Neural cell (in vitro differentiated cells): Measurements from ENCODE around the gene DOCK7. TPM values are rescaled to one million over a fixed set of nuclear protein-coding genes. Genes with fewer than 3 reads are reported as not detected.

ENCODE experiments used
- H2AFZ ChIP-seq: fragments of 200-600, 300-800 bp; sonication (generic), shearing (Covaris generic); 2 replicates; pipeline ENCODE4 v1.6.0; 2014; ENCODE audit warnings: low read depth, mild to moderate bottlenecking, antibody characterized with exemption, low read length, moderate library complexity
- H3F3A ChIP-seq: fragments of 200-600 bp; shearing (Covaris generic); 2 replicates; pipeline ENCODE4 v1.6.1; 2016; ENCODE audit warnings: mild to moderate bottlenecking, moderate library complexity, mixed read lengths, antibody characterized with exemption, low read length; ENCODE audit not compliant: insufficient read depth, poor library complexity, severe bottlenecking
- H3K27ac ChIP-seq: fragments of 200-600, 300-800 bp; sonication (generic), shearing (Covaris generic); 2 replicates; pipeline ENCODE4 v1.5.1; 2014; ENCODE audit warnings: mild to moderate bottlenecking, low read length, moderate library complexity
- H3K27me3 ChIP-seq: fragments of 300-800, 200-600 bp; sonication (generic), shearing (Covaris generic); 2 replicates; pipeline ENCODE4 v1.6.0; 2014; ENCODE audit warnings: mild to moderate bottlenecking, low read depth, low read length, moderate library complexity; ENCODE audit not compliant: insufficient read depth
- H3K36me3 ChIP-seq: fragments of 300-800, 200-600 bp; sonication (generic), shearing (Covaris generic); 2 replicates; pipeline ENCODE4 v1.5.1; 2014; ENCODE audit warnings: mild to moderate bottlenecking, antibody characterized with exemption, low read length, moderate library complexity; ENCODE audit not compliant: insufficient read depth
- H3K4me2 ChIP-seq: fragments of 300-800, 200-600 bp; sonication (generic), shearing (Covaris generic); 2 replicates; pipeline ENCODE4 v1.6.0; 2014; ENCODE audit warnings: mild to moderate bottlenecking, low read length
- H3K4me3 ChIP-seq: fragments of 300-800, 200-600 bp; sonication (generic), shearing (Covaris generic); 2 replicates; pipeline ENCODE4 v1.5.1; 2014; ENCODE audit warnings: mild to moderate bottlenecking, low read length, moderate library complexity
- H3K79me2 ChIP-seq: fragments of 200-600 bp; shearing (Covaris generic); replicated peaks from 2 replicates; pipeline ENCODE4 v1.6.0; 2014; ENCODE audit warnings: mild to moderate bottlenecking, low read length, moderate library complexity; ENCODE audit not compliant: insufficient read depth
- H3K9ac ChIP-seq: fragments of 300-800, 200-600 bp; sonication (generic), shearing (Covaris generic); 2 replicates; pipeline ENCODE4 v1.6.1; 2016; ENCODE audit warnings: mild to moderate bottlenecking, low read length, mixed read lengths
- H3K9me2 ChIP-seq: fragments of 200-600 bp; shearing (Covaris generic); 2 replicates; pipeline ENCODE4 v1.6.1; 2016; ENCODE audit warnings: mild to moderate bottlenecking, low read length, mixed read lengths; ENCODE audit not compliant: insufficient read depth
- H3K9me3 ChIP-seq: fragments of 200-600, 300-800 bp; sonication (generic), shearing (Covaris generic); 2 replicates; pipeline ENCODE4 v1.6.1; 2016; ENCODE audit warnings: mild to moderate bottlenecking, mixed run types, low read length, moderate library complexity, mixed read lengths
- H4K20me1 ChIP-seq: fragments of 200-600 bp; shearing (Covaris generic); 2 replicates; pipeline ENCODE4 v1.6.1; 2016; ENCODE audit warnings: mild to moderate bottlenecking, mixed run types; ENCODE audit not compliant: insufficient read depth
- EP300 ChIP-seq: fragments of 450-650 bp; conservative IDR thresholded peaks from 2 replicates; pipeline ENCODE4 v1.6.1; 2014; ENCODE audit warnings: antibody characterized with exemption, mild to moderate bottlenecking, moderate library complexity; ENCODE audit not compliant: poor library complexity, severe bottlenecking
- EZH2 ChIP-seq: fragments of 200-600, 300-800 bp; shearing (Covaris generic), sonication (generic); IDR thresholded peaks from 2 replicates; pipeline ENCODE4 v1.6.1; 2014; ENCODE audit warnings: antibody characterized with exemption, low read length, borderline replicate concordance, mild to moderate bottlenecking; ENCODE audit not compliant: insufficient read depth, poor library complexity, severe bottlenecking
- MXI1 ChIP-seq: fragments of 450-650 bp; conservative IDR thresholded peaks from 2 replicates; pipeline ENCODE4 v1.6.1; 2014; ENCODE audit warnings: antibody characterized with exemption, mild to moderate bottlenecking; ENCODE audit not compliant: poor library complexity, severe bottlenecking
- POLR2AphosphoS5 ChIP-seq: IDR thresholded peaks from 2 replicates; pipeline ENCODE4 v1.6.1; 2012
- RAD21 ChIP-seq: fragments of 450-650 bp; conservative IDR thresholded peaks from 2 replicates; pipeline ENCODE4 v1.6.1; 2014; ENCODE audit warnings: antibody characterized with exemption, mild to moderate bottlenecking, moderate library complexity
- REST ChIP-seq: IDR thresholded peaks from 2 replicates; pipeline ENCODE4 v1.6.1; 2012; ENCODE audit warnings: borderline replicate concordance
- SMC3 ChIP-seq: fragments of 450-650 bp; conservative IDR thresholded peaks from 2 replicates; pipeline ENCODE4 v1.6.1; 2014; ENCODE audit warnings: antibody characterized with exemption, mild to moderate bottlenecking, moderate library complexity; ENCODE audit not compliant: poor library complexity
- TAF1 ChIP-seq: IDR thresholded peaks from 2 replicates; pipeline ENCODE4 v1.6.1; 2012; ENCODE audit warnings: low read depth
- polyA plus RNA-seq: library from polyadenylated mRNA; depleted of rRNA; stranded (reverse); fragments of >200 nt; gene quantifications from 2 replicates; pipeline ENCODE4 v1.2.3, GENCODE V29; 2014
- TF ChIP-seq, protein P1 (sequence below): fragments of 450-650 bp; IDR thresholded peaks from 2 replicates; pipeline ENCODE4 v1.5.1; 2014; ENCODE audit warnings: antibody characterized with exemption, mild to moderate bottlenecking, moderate library complexity; ENCODE audit not compliant: poor library complexity, severe bottlenecking

The DOCK7 gene
- polyA plus RNA-seq, 1 donor from 2014 or later, result 129 TPM

DNA sequence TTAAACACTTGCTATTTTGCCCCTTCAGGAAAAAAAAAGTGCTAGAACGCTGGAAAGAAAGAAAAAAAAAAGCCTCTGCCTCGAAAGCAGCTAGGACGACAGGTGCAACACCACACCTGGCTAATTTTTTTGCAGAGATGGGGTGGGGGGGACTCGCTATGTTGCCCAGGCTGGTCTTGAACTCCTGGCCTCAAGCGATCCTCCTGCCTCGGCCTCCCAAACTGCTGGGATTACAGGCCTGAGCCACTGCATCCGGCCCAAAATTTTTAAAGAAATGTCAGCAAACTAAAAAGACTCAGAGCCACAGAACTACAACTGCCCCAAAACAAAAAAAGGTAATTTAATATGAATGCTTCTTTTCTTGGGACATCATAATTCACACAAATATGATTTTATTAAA is 1.4 kb downstream of the DOCK7 start:
- TF ChIP-seq REST, result no peak
- Histone ChIP-seq H3K79me2 (peaks cover 62% of the 10 kb centered on the region), H3K27me3 (no peaks in the 10 kb centered on the region), H3K36me3 (peaks cover 3% of the 10 kb centered on the region), H3K4me2 (peak overlapping the region; percentile 43), H4K20me1 (no peaks in the 10 kb centered on the region), H2AFZ (no peak overlapping the region), H3K27ac (peak overlapping the region; percentile 93), H3K9ac (peak overlapping the region; percentile 89), H3K9me3 (no peaks in the 10 kb centered on the region), H3K4me3 (peak overlapping the region; percentile 78), H3F3A (peaks cover 8% of the 10 kb centered on the region), H3K9me2 (no peaks in the 10 kb centered on the region)

DNA sequence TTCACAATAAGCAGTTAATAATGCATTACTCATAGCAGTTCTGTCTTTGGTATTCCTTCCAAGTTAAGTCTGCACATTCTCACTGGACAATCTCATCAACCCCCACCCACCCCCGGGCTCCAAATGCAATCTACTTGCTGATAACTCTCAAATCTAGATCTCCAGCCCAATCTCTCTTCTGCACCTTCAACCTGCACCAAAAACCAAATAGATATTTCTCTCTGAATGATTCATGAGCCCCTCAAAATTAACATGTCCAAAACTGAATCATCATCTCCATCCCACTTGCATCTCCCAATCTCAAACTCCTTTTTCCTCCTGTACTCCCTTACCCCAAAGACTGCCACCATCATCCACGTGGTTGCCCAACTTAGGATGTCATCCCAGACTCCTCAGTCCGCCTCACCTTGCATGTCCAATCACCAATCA is 2.7 kb downstream of the DOCK7 start:
- no peaks in the 10 kb centered on the region for H3K27me3 ChIP-seq
- no peak overlapping the region for H3K27ac ChIP-seq
- H3K9ac ChIP-seq, result no peak overlapping the region
- H3K36me3 ChIP-seq, result peaks cover 6% of the 10 kb centered on the region
- H3K9me2 ChIP-seq, result no peaks in the 10 kb centered on the region
- no peaks in the 10 kb centered on the region for H3K9me3 ChIP-seq
- H3K4me3 ChIP-seq, result peak overlapping the region; percentile 55
- H4K20me1 ChIP-seq, result no peaks in the 10 kb centered on the region
- H3K79me2 ChIP-seq, result peaks cover 65% of the 10 kb centered on the region
- peaks cover 8% of the 10 kb centered on the region for H3F3A ChIP-seq
- H2AFZ ChIP-seq, result no peak overlapping the region
- no peak for TF ChIP-seq SMC3
- no peak for TF ChIP-seq MXI1
- no peak for TF ChIP-seq TAF1
- no peak for TF ChIP-seq EZH2
- no peak for TF ChIP-seq REST
- TF ChIP-seq, protein P1, sequence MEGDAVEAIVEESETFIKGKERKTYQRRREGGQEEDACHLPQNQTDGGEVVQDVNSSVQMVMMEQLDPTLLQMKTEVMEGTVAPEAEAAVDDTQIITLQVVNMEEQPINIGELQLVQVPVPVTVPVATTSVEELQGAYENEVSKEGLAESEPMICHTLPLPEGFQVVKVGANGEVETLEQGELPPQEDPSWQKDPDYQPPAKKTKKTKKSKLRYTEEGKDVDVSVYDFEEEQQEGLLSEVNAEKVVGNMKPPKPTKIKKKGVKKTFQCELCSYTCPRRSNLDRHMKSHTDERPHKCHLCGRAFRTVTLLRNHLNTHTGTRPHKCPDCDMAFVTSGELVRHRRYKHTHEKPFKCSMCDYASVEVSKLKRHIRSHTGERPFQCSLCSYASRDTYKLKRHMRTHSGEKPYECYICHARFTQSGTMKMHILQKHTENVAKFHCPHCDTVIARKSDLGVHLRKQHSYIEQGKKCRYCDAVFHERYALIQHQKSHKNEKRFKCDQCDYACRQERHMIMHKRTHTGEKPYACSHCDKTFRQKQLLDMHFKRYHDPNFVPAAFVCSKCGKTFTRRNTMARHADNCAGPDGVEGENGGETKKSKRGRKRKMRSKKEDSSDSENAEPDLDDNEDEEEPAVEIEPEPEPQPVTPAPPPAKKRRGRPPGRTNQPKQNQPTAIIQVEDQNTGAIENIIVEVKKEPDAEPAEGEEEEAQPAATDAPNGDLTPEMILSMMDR, result no peak
- no peak for TF ChIP-seq RAD21
- no peak for TF ChIP-seq EP300
- TF ChIP-seq POLR2AphosphoS5, result no peak
- peak overlapping the region; percentile 45 for H3K4me2 ChIP-seq
